ENCODE data around the gene ANKRD33B. TPM values are rescaled to one million over a fixed set of nuclear protein-coding genes. Genes with fewer than 3 reads are reported as not detected.
A peak's percentile ranks its signal among the peaks of the same experiment; 100 is the strongest.

ANKRD33B gene
- total and polyA plus RNA-seq, 9 of the 15 experiments (the other 6 are each of a cell fraction or from before 2014, with no cell fraction given) = 0.10 to 1.7 (median 0.40) TPM

DNA sequence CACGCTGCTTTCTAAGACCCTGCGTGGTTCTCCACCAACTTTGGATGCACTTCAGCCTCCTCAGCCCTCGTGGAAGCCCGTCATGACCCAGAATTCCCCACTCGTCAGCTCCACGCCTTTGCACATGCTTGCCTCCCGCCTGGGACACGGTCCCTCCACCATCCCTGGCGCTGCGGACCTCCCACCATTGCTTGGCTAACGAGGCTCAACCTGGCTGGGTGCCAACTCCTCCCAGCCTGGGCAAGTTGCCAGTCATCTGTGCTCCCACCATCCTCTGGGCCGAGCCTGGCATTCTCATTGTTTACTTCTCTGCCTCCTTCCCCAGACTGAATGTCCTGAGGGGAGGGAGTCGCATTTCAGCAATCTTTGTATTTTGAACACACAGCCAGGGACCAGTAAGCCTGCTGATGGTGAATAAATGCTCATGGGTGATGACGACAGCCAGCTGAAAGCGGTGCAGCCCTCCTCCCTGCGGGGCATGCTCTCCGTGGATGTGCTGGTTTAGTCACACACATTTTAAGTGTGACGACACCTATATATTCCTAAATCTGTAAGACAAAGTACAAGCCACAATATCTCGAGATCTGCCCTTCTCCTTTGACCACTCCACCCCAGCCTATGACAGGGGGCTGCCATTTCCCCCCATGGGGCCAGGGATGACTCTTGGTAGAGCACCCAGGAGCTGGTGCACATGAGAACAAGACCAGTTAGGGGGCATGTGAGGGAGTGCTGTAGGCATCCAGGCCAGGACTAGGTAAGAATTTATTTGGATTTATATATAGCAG is 37.6 kb downstream of the ANKRD33B start (continued):
- TF ChIP-seq, protein P1, sequence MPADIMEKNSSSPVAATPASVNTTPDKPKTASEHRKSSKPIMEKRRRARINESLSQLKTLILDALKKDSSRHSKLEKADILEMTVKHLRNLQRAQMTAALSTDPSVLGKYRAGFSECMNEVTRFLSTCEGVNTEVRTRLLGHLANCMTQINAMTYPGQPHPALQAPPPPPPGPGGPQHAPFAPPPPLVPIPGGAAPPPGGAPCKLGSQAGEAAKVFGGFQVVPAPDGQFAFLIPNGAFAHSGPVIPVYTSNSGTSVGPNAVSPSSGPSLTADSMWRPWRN (IDR thresholded peaks at IDR 0.05; ENCODE audit: low read depth) = no peak

- peak overlapping the region; percentile 75 for H2AFZ ChIP-seq (ENCODE audit: low read depth, low read length)
- no peak overlapping the region for H3K4me3 ChIP-seq
- peak; percentile 98 for ATAC-seq
- H3K9me3 ChIP-seq (replicated peaks; ENCODE audit: control insufficient read depth, insufficient read depth, low read depth, low read length) = no peaks in the 10 kb centered on the region
- DNase-seq (ENCODE audit: extremely low read depth in 1 of 4, low spot score in 3 of 4) = peak; percentile 67 to 97 (median 84)
- peak overlapping the region; percentile 76 for H3K4me2 ChIP-seq (ENCODE audit: insufficient read depth, low read length)
- 16% methylated on average over 15 of the region's 15 CpGs for WGBS (ENCODE audit: insufficient coverage, low coverage, missing lambda C conversion rate)
- H3K9me1 ChIP-seq (ENCODE audit: control insufficient read depth, insufficient read depth, low read length) = no peaks in the 10 kb centered on the region
- H3K9ac ChIP-seq (ENCODE audit: insufficient read depth in 1 of 2, low read depth in 2 of 2, low read length in 2 of 2) = peak overlapping the region; percentile 16 to 70; a peak in 2 of 4 replicates
- CTCF ChIA-PET (ENCODE audit: low intra/inter-chr PET ratio) = no interaction called here
- FAIRE-seq = peak; percentile 96
- POLR2A ChIA-PET = interaction anchor here (0.6 to 1.7 kb wide), 15 partner anchors 9 to 265 kb away, joined by 3 to 8 read pairs (median 4); no protein-coding TSS in a partner anchor
- no peaks in the 10 kb centered on the region for H4K20me1 ChIP-seq (replicated peaks; ENCODE audit: control insufficient read depth, insufficient read depth, low read length)
- in situ Hi-C loops (cut with MboI) = no loop called here
- no peaks in the 10 kb centered on the region for H3K79me2 ChIP-seq (ENCODE audit: control insufficient read depth, insufficient read depth, low read length)
- intact Hi-C loops (cut with micrococcal nuclease) = loop anchor here (10.0 kb wide), 1 partner anchor 297 kb away; the partner anchor contains the start of gene CMBL
- H3K27me3 ChIP-seq (ENCODE audit: control insufficient read depth in 2 of 2, insufficient read depth in 2 of 2, low read length in 2 of 2) = no peaks in the 10 kb centered on the region
- H3K4me1 ChIP-seq (replicated peaks in 1 of 2; ENCODE audit: control insufficient read depth in 2 of 2, insufficient read depth in 2 of 2, low read length in 2 of 2) = peaks cover 30 to 37% of the 10 kb centered on the region in 2 experiments
- H3K36me3 ChIP-seq (ENCODE audit: control insufficient read depth, insufficient read depth, low read length) = no peaks in the 10 kb centered on the region
- H3K27ac ChIP-seq (ENCODE audit: extremely low read depth, low read depth, low read length) = peak overlapping the region; percentile 51
- no TSS peak for BruUV-seq (replicated peaks)
- TF ChIP-seq NFATC3 (IDR thresholded peaks at IDR 0.05) (no peak), KHSRP (IDR thresholded peaks at IDR 0.05) (no peak), MAFK (IDR thresholded peaks at IDR 0.05; ENCODE audit: low read length) (peak; percentile 49; the same call in 1 of the 2 replicates), CTCFL (IDR thresholded peaks at IDR 0.05; ENCODE audit: borderline replicate concordance, insufficient read depth, low read depth, low read length, poor library complexity, severe bottlenecking) (no peak), MYNN (IDR thresholded peaks at IDR 0.05) (0 out of 2 replicates have a peak, but pooled peaks have one; percentile 75), MYNN (CRISPR knock-in tag; IDR thresholded peaks at IDR 0.05) (no peak), TBL1XR1 (IDR thresholded peaks at IDR 0.05; ENCODE audit: low read length in 2 of 2) (peak in 1 of 2 experiments; percentile 76; a peak in 2 of 4 replicates), EHMT2 (IDR thresholded peaks at IDR 0.05) (peak; percentile 52), DPF2 (IDR thresholded peaks at IDR 0.05) (peak; percentile 94), RNF2 (IDR thresholded peaks at IDR 0.05) (peak; percentile 83; the same call in 1 of the 2 replicates), ZNF57 (CRISPR knock-in tag; IDR thresholded peaks at IDR 0.05) (no peak), ZNF280A (IDR thresholded peaks at IDR 0.05; ENCODE audit: low read depth, partially characterized antibody) (no peak)
- TF ChIP-seq, protein P2, sequence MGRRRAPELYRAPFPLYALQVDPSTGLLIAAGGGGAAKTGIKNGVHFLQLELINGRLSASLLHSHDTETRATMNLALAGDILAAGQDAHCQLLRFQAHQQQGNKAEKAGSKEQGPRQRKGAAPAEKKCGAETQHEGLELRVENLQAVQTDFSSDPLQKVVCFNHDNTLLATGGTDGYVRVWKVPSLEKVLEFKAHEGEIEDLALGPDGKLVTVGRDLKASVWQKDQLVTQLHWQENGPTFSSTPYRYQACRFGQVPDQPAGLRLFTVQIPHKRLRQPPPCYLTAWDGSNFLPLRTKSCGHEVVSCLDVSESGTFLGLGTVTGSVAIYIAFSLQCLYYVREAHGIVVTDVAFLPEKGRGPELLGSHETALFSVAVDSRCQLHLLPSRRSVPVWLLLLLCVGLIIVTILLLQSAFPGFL (CRISPR knock-in tag; IDR thresholded peaks at IDR 0.05) = peak; percentile 76; the same call in 1 of the 2 replicates
These were observed 38.3 kb downstream of the ANKRD33B start for GRCh38 chr5:10602031-10602806.

Measured in K562 (cell line).